GM12892 (cell line): Measurements from ENCODE around the gene ALDH9A1.

Experiments
- POLR2A ChIP-seq: IDR thresholded peaks from 2 replicates; pipeline ENCODE4 v1.6.1; 2011; ENCODE audit warnings: low read depth, low read length, control low read depth
- TAF1 ChIP-seq: IDR thresholded peaks from 2 replicates; pipeline ENCODE4 v1.6.1; 2011; ENCODE audit warnings: low read depth, mild to moderate bottlenecking, control low read depth, low read length, borderline replicate concordance

- no peak for TF ChIP-seq POLR2A
- TF ChIP-seq TAF1: no peak
These were observed 36.7 kb downstream of the ALDH9A1 start for GRCh38 chr1:165661703-165662102.
